Activated T-cell treated with anti-CD3 and anti-CD28 coated beads, Interleukin-2, amount 50 U/mL, for 72 hours (primary cell): ENCODE results near the gene USP32. TPM values are rescaled to one million over a fixed set of nuclear protein-coding genes. Genes with fewer than 3 reads are reported as not detected.
"Not testable (repeated sequence)": the region's sequence is repeated elsewhere in the genome, so short reads cannot be mapped to it uniquely, and the experiment has no call there.

Experiments
- ATAC-seq, 2 donors: fragments of 150-1000 bp; cut with Tn5 transposase; replicated peaks in 1 of 2; 2 replicates each; pipeline ENCODE4 v1.10.0; 2021; ENCODE audit warnings: moderate library complexity in 2 of 2, mild to moderate bottlenecking in 1 of 2
- DNase-seq, 2 donors: peaks; one replicate each; pipeline ENCODE4 v3.0.0; 2021 to 2022; ENCODE audit warnings: mixed read lengths in 1 of 2
- H3K27ac Mint-ChIP-seq: one replicate; pipeline ENCODE4 v1.8.0; 2022; ENCODE audit warnings: mild to moderate bottlenecking, moderate library complexity, mixed read lengths
- H3K27me3 Mint-ChIP-seq: one replicate; pipeline ENCODE4 v1.8.0; 2022; ENCODE audit warnings: low read depth, mixed read lengths
- H3K36me3 Mint-ChIP-seq, 2 donors: one replicate each; pipeline ENCODE4 v1.8.0; 2022; ENCODE audit warnings: mixed read lengths in 2 of 2, mild to moderate bottlenecking in 1 of 2; ENCODE audit not compliant: insufficient read depth in 2 of 2
- H3K4me1 Mint-ChIP-seq: one replicate; pipeline ENCODE4 v1.8.0; 2022; ENCODE audit warnings: low read depth, mixed read lengths
- H3K4me3 Mint-ChIP-seq, 2 donors: one replicate each; pipeline ENCODE4 v1.8.0; 2022; ENCODE audit warnings: mild to moderate bottlenecking in 2 of 2, mixed read lengths in 2 of 2, moderate library complexity in 2 of 2
- H3K9me3 Mint-ChIP-seq, 2 donors: one replicate each; pipeline ENCODE4 v1.8.0; 2022; ENCODE audit warnings: mixed read lengths in 2 of 2
- total RNA-seq, 2 donors: library from RNA; stranded (reverse); gene quantifications; one replicate each; pipeline ENCODE4 v1.2.3, GENCODE V29; 2022

USP32 gene
- total RNA-seq, 2 donors from 2014 or later: 42.4 to 48.8 TPM

DNA sequence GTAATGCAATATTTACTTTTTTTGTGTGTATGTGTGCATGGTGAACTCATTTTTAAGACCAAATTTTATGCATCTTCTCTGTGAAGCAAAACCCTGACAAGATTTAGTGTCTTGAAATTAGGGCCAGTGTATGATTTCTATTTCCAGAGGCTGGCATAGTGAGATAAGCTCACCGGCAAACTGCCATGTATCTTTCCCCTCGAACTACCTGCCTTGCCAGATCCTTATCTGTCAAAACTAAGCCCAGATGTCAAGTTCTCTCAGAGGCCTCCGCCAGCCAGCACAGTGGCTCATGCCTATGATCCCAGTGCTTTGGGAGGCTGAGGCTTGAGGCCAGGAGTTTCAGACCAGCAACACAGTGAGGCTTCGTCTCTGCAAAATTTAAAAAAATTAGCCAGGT is 10.0 kb downstream of the USP32 start:
- H3K27me3 Mint-ChIP-seq: no peaks in the 10 kb centered on the region
- DNase-seq: no peak
- peaks cover 0 to 4% of the 10 kb centered on the region in 2 donors for H3K36me3 Mint-ChIP-seq
- no peak for ATAC-seq
- H3K4me1 Mint-ChIP-seq: peaks cover 20% of the 10 kb centered on the region
- no peaks in the 10 kb centered on the region for H3K9me3 Mint-ChIP-seq
- H3K4me3 Mint-ChIP-seq: no peak overlapping the region
- H3K27ac Mint-ChIP-seq: no peak overlapping the region

DNA sequence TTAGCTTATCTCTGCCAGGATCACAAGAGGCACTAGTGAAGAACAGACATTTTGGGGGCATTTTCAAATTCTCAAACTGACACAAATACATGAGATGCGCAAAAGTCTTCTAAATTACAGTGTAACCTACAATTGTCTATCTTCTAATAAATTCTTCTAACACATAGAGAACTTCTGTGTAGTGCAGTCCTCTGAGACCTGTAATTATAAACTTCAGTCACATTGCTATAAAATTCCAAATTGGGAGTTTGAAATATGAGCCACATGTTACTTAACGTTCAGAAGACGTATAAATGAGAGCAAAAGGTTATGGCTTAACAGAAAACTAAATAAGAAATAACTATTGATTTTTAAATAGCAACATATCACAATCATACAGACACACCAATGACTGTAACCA is 12.5 kb downstream of the USP32 start:
- not testable (repeated sequence) for H3K27me3 Mint-ChIP-seq, H3K4me3 Mint-ChIP-seq, H3K36me3 Mint-ChIP-seq, DNase-seq, H3K9me3 Mint-ChIP-seq, H3K4me1 Mint-ChIP-seq, ATAC-seq, H3K27ac Mint-ChIP-seq

DNA sequence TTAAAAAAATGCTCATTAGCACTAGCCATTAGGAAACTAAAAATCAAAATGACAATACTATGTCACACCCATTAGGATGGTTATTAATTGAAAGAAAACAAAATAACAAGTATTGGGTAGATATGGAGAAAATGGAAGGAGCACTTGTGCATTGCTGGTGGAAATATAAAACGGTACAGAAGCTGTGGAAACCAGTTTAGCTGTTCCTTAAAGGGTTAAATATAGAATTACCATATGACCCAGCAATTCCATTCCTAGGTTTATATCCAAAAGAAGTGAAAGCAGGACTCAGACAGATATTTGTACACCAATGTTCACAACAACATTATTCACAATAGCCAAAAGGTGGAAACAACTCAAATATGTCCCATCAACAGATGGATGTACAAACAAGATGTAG is 13.7 kb downstream of the USP32 start:
- not testable (repeated sequence) for ATAC-seq, H3K27me3 Mint-ChIP-seq, H3K9me3 Mint-ChIP-seq, DNase-seq, H3K27ac Mint-ChIP-seq, H3K4me1 Mint-ChIP-seq, H3K36me3 Mint-ChIP-seq, H3K4me3 Mint-ChIP-seq

DNA sequence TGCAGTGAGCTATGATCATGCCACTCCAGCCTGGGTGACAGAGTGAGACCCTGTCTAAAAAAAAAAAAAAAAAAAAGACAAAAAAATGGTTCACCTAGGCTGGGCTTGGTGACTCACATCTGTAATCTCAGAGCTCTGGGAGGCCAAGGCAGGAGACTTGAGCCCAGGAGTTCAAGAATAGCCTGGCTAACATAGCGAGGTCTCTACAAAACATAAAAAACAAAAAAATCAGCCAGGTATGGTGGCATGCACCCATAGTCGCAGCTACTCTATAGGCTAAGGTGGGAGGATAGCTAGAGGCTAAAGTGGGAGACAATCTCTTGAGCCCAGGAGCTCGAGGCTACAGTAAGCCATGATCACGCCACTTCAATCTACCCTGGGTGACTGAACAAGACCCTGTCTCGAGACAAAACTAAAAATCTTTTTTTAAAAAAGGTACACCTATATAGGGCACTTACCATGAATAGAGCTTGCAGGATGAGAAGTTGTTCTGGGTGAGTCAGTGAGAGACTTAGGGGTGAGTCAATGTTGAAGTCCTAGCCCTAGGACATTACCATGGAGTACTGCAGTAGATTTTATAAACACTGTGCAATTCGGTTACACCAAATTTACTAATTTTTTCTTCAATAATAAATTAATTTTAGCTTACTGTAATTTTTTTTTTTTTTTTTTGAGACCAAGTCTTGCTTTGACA is 19.0 kb downstream of the USP32 start:
- H3K27ac Mint-ChIP-seq: no peak overlapping the region
- peak overlapping the region in 1 of 2 donors; percentile 14 for H3K4me3 Mint-ChIP-seq
- no peaks in the 10 kb centered on the region for H3K36me3 Mint-ChIP-seq
- DNase-seq (no peak), ATAC-seq (peak; percentile 97 to 99)
- H3K4me1 Mint-ChIP-seq: peaks cover 13% of the 10 kb centered on the region
- H3K9me3 Mint-ChIP-seq: no peaks in the 10 kb centered on the region
- H3K27me3 Mint-ChIP-seq: no peaks in the 10 kb centered on the region

DNA sequence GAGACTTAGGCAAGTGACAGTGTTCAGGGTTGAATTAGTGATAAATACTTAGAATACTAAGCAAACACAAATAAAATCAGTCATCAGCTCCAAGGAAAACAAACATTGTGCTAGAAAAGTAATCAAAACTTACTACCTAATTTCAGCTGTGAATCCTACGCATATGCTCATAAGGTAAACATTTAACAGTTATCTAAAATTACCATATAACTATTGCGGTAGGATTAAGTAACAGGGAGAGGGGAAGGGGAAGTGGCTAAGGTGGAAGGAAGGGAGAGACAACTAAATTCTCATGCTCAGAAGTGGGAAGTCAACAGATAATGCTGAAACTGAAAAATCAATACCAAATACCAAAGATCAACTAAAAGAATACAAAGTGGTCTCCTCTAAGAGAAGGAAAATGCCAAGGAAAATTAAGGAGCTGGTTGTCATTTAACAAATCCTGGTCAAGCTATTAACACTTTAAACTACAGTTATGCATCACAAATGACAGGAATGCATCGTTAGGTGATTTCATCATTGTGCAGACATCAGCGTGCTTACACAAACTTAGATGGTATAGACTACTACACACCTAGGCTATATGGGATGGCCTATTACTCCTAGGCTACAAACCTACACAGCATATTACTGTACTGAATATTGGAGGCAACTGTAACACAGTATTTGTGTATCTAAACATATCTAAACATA is 20.0 kb downstream of the USP32 start:
- DNase-seq (no peak), ATAC-seq (no peak)
- peaks cover 13% of the 10 kb centered on the region for H3K4me1 Mint-ChIP-seq
- no peaks in the 10 kb centered on the region for H3K27me3 Mint-ChIP-seq
- H3K9me3 Mint-ChIP-seq: no peaks in the 10 kb centered on the region
- no peak overlapping the region for H3K4me3 Mint-ChIP-seq
- no peaks in the 10 kb centered on the region for H3K36me3 Mint-ChIP-seq
- H3K27ac Mint-ChIP-seq: no peak overlapping the region

DNA sequence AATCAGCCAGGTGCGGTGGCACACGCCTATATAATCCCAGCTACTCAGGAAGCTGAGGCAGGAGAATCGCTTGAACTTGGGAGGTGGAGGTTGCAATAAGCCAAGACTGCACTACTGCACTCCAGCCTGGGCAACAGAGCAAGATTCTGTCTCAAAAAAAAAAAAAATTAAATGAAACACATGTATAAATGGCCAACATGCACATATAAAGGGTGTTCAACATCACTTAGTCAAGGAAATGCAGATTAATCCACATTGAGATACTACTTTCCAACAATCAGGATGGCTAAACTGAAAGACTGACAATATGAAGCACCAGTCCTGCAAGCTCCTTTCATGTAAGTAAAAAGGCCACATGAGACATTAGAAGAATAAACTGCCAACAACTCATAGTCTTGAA is 20.5 kb downstream of the USP32 start:
- no peak overlapping the region for H3K4me3 Mint-ChIP-seq

DNA sequence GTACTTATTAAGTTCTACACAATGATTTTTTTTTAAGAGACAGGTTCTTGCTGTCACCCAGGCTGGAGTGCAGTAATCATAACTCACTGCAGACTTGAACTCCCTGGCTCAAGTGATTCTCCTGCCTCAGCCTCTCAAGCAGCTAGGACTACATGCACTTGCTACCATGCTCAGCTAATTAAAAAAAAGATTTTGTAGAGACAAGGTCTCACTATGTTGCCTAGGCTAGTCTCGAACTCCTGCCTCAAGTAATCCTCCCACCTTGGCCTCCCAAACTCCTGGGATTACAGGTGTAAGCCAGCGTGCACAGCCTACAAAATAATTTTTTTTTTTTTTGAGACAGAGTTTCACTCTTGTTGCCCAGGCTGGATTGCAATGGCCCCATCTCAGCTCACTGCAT is 22.2 kb downstream of the USP32 start:
- Mint-ChIP-seq H3K4me1 (peaks cover 13% of the 10 kb centered on the region), H3K27me3 (no peaks in the 10 kb centered on the region), H3K9me3 (no peaks in the 10 kb centered on the region), H3K4me3 (no peak overlapping the region), H3K36me3 (no peaks in the 10 kb centered on the region), H3K27ac (no peak overlapping the region)
- DNase-seq (no peak), ATAC-seq (no peak)

More for the DNA sequence above, 20.5 kb downstream of the USP32 start:
- H3K27ac Mint-ChIP-seq: no peak overlapping the region
- no peaks in the 10 kb centered on the region for H3K9me3 Mint-ChIP-seq
- H3K27me3 Mint-ChIP-seq: no peaks in the 10 kb centered on the region
- no peak for ATAC-seq
- DNase-seq: no peak
- peaks cover 13% of the 10 kb centered on the region for H3K4me1 Mint-ChIP-seq
- H3K36me3 Mint-ChIP-seq: no peaks in the 10 kb centered on the region

DNA sequence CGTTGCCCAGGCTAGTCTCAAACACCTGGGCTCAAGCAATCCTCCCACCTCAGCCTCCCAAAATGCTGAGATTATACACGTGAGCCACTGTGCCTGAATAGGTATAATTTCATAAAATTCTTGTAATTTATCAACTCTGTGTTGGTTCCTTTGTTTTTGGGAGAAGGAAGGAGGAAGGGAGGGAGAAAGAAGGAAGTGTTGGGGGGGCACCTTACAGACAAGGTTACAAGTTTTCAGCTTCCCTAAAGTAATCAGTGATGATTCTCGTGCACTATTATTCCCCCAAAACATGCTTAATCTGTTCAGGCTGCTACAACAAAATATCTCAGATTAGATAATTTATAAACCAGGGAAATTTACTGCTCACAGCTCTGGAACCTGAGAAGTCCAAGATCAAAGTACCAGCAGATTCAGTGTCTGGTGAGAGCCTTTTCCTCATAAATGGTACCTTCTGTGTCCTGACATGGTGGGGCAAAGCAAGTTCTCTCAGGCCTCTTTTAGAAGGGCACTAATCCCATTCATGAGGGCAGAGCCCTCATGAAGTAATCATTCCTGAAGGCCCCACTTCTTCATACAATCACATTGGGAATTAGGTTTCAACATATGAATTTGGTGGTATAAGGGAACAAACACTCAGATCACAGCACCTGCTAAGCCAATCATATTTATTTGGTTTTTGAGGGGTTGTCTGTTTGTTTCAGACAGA is 28.1 kb downstream of the USP32 start:
- Mint-ChIP-seq H3K27ac (no peak overlapping the region), H3K9me3 (no peaks in the 10 kb centered on the region), H3K27me3 (no peaks in the 10 kb centered on the region), H3K36me3 (no peaks in the 10 kb centered on the region), H3K4me3 (no peak overlapping the region), H3K4me1 (peaks cover 5% of the 10 kb centered on the region)
- ATAC-seq: no peak
- no peak for DNase-seq

DNA sequence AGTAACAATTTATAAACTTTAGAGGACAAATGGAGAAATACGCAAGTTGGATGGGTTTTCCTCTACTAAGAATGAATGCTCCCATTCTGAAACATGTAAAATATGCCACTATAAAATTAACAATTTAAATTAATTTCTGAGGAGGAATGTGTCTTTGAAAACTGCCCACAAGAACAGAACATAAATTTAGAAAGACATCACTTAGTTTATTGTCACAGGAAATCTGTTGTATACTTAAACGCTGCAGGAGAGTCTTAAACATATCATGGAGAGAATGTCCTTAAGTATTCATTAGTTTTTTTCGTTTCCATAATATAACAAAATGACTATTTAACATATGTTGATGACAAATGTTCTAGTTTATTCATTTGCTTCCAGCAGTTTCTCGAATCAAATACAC is 29.6 kb downstream of the USP32 start:
- H3K36me3 Mint-ChIP-seq: no peaks in the 10 kb centered on the region
- H3K27me3 Mint-ChIP-seq: no peaks in the 10 kb centered on the region
- no peak overlapping the region for H3K27ac Mint-ChIP-seq
- ATAC-seq: no peak
- H3K9me3 Mint-ChIP-seq: no peaks in the 10 kb centered on the region
- DNase-seq: no peak
- H3K4me3 Mint-ChIP-seq: no peak overlapping the region
- peaks cover 16% of the 10 kb centered on the region for H3K4me1 Mint-ChIP-seq

DNA sequence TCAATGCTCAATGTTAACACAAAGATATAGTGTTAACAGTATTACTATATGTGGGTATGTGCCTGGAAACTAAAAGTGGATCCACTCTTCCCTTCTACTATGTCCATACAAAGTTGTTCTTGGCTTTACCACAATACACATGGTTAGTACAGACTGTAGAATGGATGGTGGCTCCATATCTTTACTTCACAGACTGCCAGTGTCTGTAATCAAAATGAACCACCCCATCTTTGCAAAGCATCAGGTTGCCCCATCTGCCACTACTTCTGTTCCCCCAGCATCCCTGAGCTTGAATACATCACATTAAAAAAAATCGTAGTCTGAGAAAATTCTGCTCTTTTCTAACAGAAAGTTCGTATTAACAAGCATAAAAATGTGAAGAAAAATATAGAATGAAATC is 30.0 kb downstream of the USP32 start:
- no peaks in the 10 kb centered on the region for H3K9me3 Mint-ChIP-seq
- peaks cover 0 to under 1% of the 10 kb centered on the region in 2 donors for H3K36me3 Mint-ChIP-seq
- no peak for DNase-seq
- peaks cover 20% of the 10 kb centered on the region for H3K4me1 Mint-ChIP-seq
- ATAC-seq: no peak
- no peak overlapping the region for H3K27ac Mint-ChIP-seq
- no peaks in the 10 kb centered on the region for H3K27me3 Mint-ChIP-seq
- no peak overlapping the region for H3K4me3 Mint-ChIP-seq

DNA sequence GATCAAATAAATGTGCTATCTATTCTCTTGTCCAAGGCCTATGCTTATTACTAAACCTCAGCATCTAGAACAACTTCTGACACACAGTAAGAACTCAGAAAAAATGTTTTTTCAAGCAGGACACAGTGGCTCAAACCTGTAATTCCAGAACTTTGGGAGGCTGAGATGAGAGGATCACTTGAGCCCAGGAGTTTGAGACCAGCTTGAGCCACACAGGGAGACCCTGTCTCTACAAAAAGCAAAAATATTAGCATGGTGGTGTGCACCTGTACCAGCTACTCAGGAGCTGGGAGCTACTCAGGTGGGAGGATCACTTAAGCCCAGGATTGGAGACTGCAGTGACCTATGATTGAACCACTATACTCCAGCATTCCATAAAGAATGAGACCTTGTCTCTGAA is 32.5 kb downstream of the USP32 start:
- peaks cover 2 to 5% of the 10 kb centered on the region in 2 donors for H3K36me3 Mint-ChIP-seq
- peaks cover 0 to 2% of the 10 kb centered on the region in 2 donors for H3K9me3 Mint-ChIP-seq

DNA sequence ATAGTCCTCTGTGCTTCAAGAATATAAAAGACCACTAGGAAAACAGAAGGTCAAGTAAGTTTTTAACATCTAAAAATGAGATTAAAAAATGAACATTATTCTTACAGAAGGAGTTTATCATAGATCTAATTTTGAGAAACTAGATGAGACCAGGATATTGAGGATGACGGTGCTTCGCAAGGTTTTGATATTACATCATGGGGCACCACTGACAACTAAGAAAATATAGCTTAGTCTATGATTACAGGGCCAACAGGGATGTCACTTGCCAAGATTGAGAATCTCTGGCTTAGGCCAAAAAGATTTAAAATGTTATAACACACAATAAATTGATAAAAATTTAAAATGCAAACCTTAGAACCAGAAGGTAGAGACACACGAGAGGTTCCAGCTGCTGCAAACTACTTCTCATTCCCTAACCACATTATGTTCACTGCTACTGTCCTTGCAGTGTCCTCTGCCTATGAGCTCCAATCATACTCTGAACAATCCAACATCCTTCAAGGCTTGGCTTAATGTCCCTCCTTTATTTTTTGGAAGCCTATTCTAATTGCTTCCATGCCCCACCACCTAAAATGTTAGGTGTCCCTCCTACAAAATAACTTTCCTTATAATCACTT is 33.2 kb downstream of the USP32 start:
- H3K9me3 Mint-ChIP-seq: peaks cover 0 to 2% of the 10 kb centered on the region in 2 donors
- H3K36me3 Mint-ChIP-seq: peaks cover 2 to 5% of the 10 kb centered on the region in 2 donors
- H3K4me3 Mint-ChIP-seq: peak overlapping the region in 1 of 2 donors; percentile 10
- ATAC-seq (peak in 1 of 2 donors; percentile 34), DNase-seq (no peak)
- H3K4me1 Mint-ChIP-seq: peaks cover 50% of the 10 kb centered on the region
- H3K27ac Mint-ChIP-seq: peak overlapping the region; percentile 70
- no peaks in the 10 kb centered on the region for H3K27me3 Mint-ChIP-seq

More for the DNA sequence above, 32.5 kb downstream of the USP32 start:
- Mint-ChIP-seq H3K27me3 (no peaks in the 10 kb centered on the region), H3K4me1 (peaks cover 45% of the 10 kb centered on the region), H3K4me3 (no peak overlapping the region), H3K27ac (peak overlapping the region; percentile 70)
- DNase-seq (no peak), ATAC-seq (no peak)

DNA sequence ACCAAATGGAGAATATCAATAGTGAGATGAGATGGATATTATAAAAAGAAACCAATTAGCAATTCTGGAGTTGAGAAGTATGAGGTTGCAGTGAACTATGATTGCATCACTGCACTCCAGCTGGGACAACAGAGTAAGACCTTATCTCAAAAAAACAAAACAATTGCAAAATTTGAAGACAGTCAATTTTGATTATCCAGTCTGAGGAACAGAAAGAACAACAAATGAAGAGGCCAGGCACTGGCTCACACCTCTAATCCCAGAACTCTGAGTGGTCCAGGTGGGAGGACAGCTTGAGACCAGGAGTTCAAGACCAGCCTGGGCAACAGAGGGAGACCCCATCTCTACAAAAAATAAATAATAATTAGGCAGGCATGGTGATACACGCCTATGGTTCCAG is 35.0 kb downstream of the USP32 start:
- ATAC-seq (peak in 1 of 2 donors; percentile 23), DNase-seq (no peak)
- Mint-ChIP-seq H3K4me1 (peaks cover 61% of the 10 kb centered on the region), H3K9me3 (peaks cover 0 to 3% of the 10 kb centered on the region in 2 donors), H3K4me3 (peak overlapping the region; percentile 61 to 90), H3K27me3 (no peaks in the 10 kb centered on the region), H3K36me3 (peaks cover 2 to 5% of the 10 kb centered on the region in 2 donors), H3K27ac (peak overlapping the region; percentile 97)
